Activated CD4-positive, alpha-beta T cell treated with anti-CD3 and anti-CD28 coated beads for 36 hours (primary cell): Measurements from ENCODE around the gene ASTN2. TPM values are rescaled to one million over a fixed set of nuclear protein-coding genes. Genes with fewer than 3 reads are reported as not detected.
"Not testable (repeated sequence)": the region's sequence is repeated elsewhere in the genome, so short reads cannot be mapped to it uniquely, and the experiment has no call there.

ENCODE experiments used
- ATAC-seq: fragments of 200-7000 bp; cut with Tn5 transposase; one replicate; pipeline ENCODE4 v1.10.0; 2021; ENCODE audit warnings: mild to moderate bottlenecking, moderate library complexity
- CTCF ChIA-PET: fragments of 350-600 bp; sonication (Branson Sonifier 250); formaldehyde crosslinking; loops from one replicate; lab custom pipeline; 2021; ENCODE audit warnings: antibody characterized with exemption; lab: Charles Lee
- POLR2A ChIA-PET: fragments of 350-600 bp; sonication (Branson Sonifier 250); formaldehyde crosslinking; loops from one replicate; lab custom pipeline; 2021; ENCODE audit warnings: antibody characterized with exemption, inconsistent platforms; lab: Charles Lee
- DNase-seq: peaks from one replicate; pipeline ENCODE4 v3.0.0-alpha.2; 2020
- H3K27ac Mint-ChIP-seq: one replicate; pipeline ENCODE4 v1.8.0; 2021; ENCODE audit warnings: mixed read lengths
- H3K27me3 Mint-ChIP-seq: one replicate; pipeline ENCODE4 v1.8.0; 2021; ENCODE audit warnings: mixed read lengths
- H3K36me3 Mint-ChIP-seq: one replicate; pipeline ENCODE4 v1.8.0; 2021; ENCODE audit warnings: low read depth, mixed read lengths
- H3K4me1 Mint-ChIP-seq: one replicate; pipeline ENCODE4 v1.8.0; 2021; ENCODE audit warnings: mixed read lengths
- H3K4me3 Mint-ChIP-seq: one replicate; pipeline ENCODE4 v1.8.0; 2021; ENCODE audit warnings: mild to moderate bottlenecking, moderate library complexity, mixed read lengths
- H3K9me3 Mint-ChIP-seq: one replicate; pipeline ENCODE4 v1.8.0; 2021; ENCODE audit warnings: low read depth, mixed read lengths
- intact Hi-C, 2 experiments: fragments of 100-400 bp; cut with DNase I in 1 of 2; cut with micrococcal nuclease in 1 of 2; formaldehyde crosslinking; loops; one replicate each; pipeline versions ENCODE4 v1.14.2 to v1.15.1; 2022 to 2024; cut with DNase I, micrococcal nuclease
- total RNA-seq, 2 experiments: library from RNA; stranded (reverse); gene quantifications; one replicate each; pipeline ENCODE4 v1.2.3, GENCODE V29; 2021

ASTN2 gene
- total RNA-seq, 2 experiments from 2014 or later: 3.0 to 4.2 TPM

DNA sequence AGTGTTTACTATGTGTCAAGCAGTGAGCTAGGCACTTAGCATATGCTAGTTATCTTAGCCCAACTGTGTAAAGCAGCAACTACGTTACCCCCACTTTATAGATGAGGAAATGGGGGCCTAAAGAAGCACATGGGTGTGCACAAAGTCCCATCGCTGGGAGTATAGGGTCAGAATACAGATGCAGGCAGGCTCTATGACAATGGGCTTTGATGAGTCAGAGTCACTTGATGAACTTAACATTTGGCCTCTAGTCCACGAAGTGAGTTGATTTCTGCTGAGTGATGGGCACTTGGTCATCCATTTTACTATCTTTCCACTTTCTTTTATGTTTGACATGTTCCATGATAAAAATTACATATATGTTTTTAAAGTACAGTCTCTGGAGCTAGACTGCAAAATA lies 523.4 kb downstream of the ASTN2 start:
- H3K9me3 Mint-ChIP-seq: no peaks in the 10 kb centered on the region
- no peaks in the 10 kb centered on the region for H3K36me3 Mint-ChIP-seq
- ATAC-seq: no peak
- no peak overlapping the region for H3K4me3 Mint-ChIP-seq
- H3K4me1 Mint-ChIP-seq: no peaks in the 10 kb centered on the region
- no peak overlapping the region for H3K27ac Mint-ChIP-seq
- CTCF ChIA-PET: no interaction called here
- H3K27me3 Mint-ChIP-seq: no peaks in the 10 kb centered on the region
- POLR2A ChIA-PET: no interaction called here
- no peak for DNase-seq
- intact Hi-C loops: no loop called here

DNA sequence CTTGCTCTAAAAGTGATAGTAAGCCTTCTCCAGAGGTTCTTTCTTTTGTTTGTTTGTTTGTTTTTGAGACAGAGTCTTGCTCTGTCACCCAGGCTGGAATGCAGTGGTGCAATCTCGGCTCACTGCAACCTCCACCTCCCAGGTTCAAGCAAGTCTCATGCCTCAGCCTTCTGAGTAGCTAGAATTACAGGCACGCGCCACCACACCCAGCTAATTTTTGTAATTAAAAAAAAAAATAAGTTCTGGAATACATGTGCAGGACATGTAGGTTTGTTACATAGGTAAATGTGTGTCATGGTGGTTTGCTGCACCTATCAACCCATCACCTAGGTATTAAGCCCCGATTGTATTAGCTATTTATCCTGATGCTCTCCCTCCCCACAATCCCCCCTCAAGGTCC lies 526.4 kb downstream of the ASTN2 start:
- CTCF ChIA-PET: interaction anchor here (0.9 kb wide), 1 partner anchor 10 kb away, joined by 3 read pairs; no protein-coding TSS in a partner anchor
- H3K36me3 Mint-ChIP-seq, H3K4me1 Mint-ChIP-seq, H3K9me3 Mint-ChIP-seq, DNase-seq, H3K27ac Mint-ChIP-seq, intact Hi-C loops, POLR2A ChIA-PET, H3K27me3 Mint-ChIP-seq, ATAC-seq, H3K4me3 Mint-ChIP-seq: not testable (repeated sequence)

DNA sequence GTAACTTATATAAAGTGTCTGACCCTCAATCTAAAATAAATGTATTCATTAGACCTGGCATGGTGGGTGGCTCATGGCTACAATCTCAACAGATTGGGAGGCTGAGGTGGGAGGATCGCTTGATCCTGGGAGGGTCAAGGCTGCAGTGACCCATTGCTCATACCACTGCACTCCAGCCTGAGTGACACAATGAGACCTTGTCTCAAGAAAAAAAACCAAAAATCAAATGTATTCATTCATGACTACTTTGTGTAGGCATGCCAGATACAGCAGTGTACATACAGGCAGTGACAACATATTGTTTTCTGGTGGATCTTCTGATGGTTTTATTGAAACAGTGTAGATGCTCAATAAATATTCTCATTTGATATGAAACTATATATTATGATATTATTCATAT lies 526.8 kb downstream of the ASTN2 start:
- POLR2A ChIA-PET: no interaction called here
- DNase-seq: no peak
- H3K36me3 Mint-ChIP-seq: no peaks in the 10 kb centered on the region

DNA sequence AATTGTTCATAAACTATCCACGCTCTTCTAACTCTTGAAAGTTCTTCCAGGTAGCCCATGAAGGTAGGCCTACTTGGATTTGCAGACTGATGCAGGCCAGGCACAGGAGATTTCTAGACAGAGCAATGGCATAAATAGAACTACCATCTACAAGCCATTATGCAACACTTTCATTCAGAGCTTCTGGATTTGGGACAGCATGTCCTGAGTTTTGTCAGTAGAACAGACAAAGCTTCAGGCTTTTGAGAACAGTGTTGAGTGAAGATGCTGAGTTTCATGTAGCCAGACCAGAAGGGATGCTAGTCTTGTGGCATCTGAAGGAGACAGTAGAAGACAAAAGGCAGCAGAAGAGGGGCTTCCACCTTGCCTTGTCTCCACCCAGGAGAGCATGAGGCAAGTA lies 531.2 kb downstream of the ASTN2 start:
- Mint-ChIP-seq H3K27ac (no peak overlapping the region), H3K27me3 (no peaks in the 10 kb centered on the region), H3K36me3 (no peaks in the 10 kb centered on the region), H3K9me3 (no peaks in the 10 kb centered on the region), H3K4me3 (no peak overlapping the region), H3K4me1 (no peaks in the 10 kb centered on the region)
- CTCF ChIA-PET: no interaction called here
- intact Hi-C loops: no loop called here
- no peak for DNase-seq
- POLR2A ChIA-PET: no interaction called here
- no peak for ATAC-seq

More for the DNA sequence above, 526.8 kb downstream of the ASTN2 start:
- H3K4me1 Mint-ChIP-seq: no peaks in the 10 kb centered on the region
- ATAC-seq: no peak
- H3K27me3 Mint-ChIP-seq: no peaks in the 10 kb centered on the region
- no peaks in the 10 kb centered on the region for H3K9me3 Mint-ChIP-seq
- CTCF ChIA-PET: interaction anchor here (0.9 kb wide), 1 partner anchor 9 kb away, joined by 3 read pairs; no protein-coding TSS in a partner anchor
- intact Hi-C loops: no loop called here
- no peak overlapping the region for H3K4me3 Mint-ChIP-seq
- H3K27ac Mint-ChIP-seq: no peak overlapping the region

DNA sequence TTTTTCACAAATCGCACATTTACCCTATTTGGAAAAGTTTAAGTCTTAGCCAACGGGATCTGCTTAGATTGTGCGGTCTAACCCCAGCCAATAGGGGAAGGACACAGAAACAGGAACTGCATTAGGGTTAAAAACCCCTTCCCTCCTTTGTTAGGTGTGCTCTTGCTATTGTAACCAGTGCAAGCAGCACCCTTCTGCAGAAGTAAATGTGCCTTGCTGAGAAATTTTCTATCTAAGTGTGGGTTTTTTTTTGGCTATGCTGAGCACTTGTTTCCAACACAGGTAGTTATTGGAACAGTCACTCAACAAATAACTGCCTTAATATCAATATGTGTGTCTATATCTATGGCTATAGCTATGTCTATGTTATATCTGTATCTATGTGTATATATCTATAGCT lies 537.8 kb downstream of the ASTN2 start:
- intact Hi-C loops: no loop called here
- no peaks in the 10 kb centered on the region for H3K4me1 Mint-ChIP-seq
- H3K9me3 Mint-ChIP-seq: peaks cover 20% of the 10 kb centered on the region
- CTCF ChIA-PET: no interaction called here
- H3K27ac Mint-ChIP-seq: no peak overlapping the region
- POLR2A ChIA-PET: no interaction called here
- ATAC-seq: no peak
- peaks cover 4% of the 10 kb centered on the region for H3K27me3 Mint-ChIP-seq
- no peak for DNase-seq
- no peaks in the 10 kb centered on the region for H3K36me3 Mint-ChIP-seq
- no peak overlapping the region for H3K4me3 Mint-ChIP-seq

DNA sequence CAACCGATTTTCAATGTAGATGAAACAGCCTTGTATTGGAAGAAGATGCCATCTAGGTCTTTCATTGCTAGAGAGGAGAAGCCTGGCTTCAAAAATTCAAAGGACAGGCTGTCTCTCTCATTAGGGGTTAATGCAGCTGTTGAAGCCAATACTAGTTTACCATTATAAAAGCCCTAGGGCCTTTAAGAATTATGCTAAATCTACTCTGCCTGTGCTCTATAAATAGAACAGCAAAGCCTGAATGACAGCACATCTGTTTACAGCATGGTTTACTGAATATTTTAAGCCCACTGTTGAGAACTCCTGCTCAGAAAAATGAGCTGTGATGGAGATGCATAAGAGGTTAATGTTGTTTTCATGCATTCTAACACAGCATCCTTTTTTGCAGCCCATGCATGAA lies 539.3 kb downstream of the ASTN2 start:
- CTCF ChIA-PET: no interaction called here
- Mint-ChIP-seq H3K27ac (no peak overlapping the region), H3K36me3 (no peaks in the 10 kb centered on the region), H3K9me3 (peaks cover 20% of the 10 kb centered on the region), H3K27me3 (peaks cover 4% of the 10 kb centered on the region), H3K4me1 (no peaks in the 10 kb centered on the region), H3K4me3 (no peak overlapping the region)
- intact Hi-C loops: no loop called here
- ATAC-seq: no peak
- POLR2A ChIA-PET: no interaction called here
- no peak for DNase-seq

DNA sequence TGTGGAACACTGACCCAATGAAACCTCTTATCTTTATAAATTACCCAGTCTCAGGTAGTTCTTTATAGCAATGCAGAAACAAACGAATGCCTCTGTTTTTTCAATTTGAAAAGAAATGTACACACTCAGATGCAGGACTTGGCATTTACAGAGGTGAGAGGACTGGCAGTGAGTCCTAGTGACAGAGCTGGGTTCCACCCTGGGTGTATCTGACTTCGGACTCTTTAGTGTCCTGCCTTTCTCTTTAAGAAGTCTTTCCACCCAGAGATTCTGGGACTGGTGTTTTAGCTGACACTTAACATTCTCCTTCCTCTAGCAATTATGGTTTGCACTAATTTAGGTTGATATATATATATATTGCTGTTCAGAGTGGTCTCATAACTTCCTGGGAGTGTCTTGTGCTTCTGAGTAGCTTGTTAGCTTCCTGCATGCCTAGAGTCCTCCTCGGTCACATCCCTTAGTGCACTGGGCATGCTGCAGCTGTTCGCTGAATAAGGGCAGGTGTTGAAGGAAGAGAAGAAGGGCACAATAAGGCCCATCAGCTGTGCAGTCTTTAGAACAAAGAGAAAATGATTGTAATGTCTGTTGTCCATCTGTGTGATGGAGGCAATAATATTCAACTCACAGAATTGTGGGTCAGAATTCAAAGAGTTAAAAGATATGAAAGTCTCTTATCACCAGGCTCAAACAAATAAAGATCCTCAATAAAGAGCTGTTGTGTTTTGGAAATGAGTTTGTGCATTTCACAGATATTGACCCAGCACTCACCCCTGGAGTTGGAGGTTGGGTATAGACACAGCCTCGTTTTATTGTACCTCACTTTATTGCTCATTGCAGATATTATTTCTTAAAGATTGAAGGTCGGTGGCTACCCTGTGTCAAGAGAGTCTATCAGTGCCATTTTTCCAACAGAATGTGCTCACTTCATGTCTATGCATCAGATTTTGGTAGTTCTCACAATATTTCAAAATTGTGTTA lies 540.6 kb downstream of the ASTN2 start:
- Mint-ChIP-seq H3K36me3 (no peaks in the 10 kb centered on the region), H3K9me3 (peaks cover 20% of the 10 kb centered on the region), H3K27ac (no peak overlapping the region), H3K27me3 (peaks cover 4% of the 10 kb centered on the region), H3K4me3 (no peak overlapping the region), H3K4me1 (no peaks in the 10 kb centered on the region)
- ATAC-seq: no peak
- ChIA-PET CTCF (no interaction called here), POLR2A (no interaction called here)
- intact Hi-C loops: no loop called here
- DNase-seq: no peak

DNA sequence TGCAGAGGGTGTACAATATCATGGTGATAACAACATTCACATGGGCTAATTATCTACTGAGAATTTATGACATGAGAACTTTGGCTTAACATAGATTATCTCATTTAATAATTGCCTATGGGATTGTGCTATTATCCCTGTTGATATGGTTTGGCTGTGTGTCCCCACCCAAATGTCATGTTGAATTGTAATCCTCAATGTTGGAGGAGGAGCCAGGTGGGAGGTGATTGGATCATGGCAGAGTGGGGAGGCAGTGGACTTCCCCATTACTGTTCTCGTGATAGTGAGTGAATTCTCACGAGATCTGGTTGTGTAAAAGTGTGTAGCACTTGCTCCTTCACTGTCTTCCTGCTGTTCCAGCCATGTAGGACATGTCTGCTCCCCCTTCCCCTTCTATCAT lies 541.4 kb downstream of the ASTN2 start:
- no peak for ATAC-seq
- Mint-ChIP-seq H3K9me3 (peaks cover 20% of the 10 kb centered on the region), H3K4me1 (no peaks in the 10 kb centered on the region), H3K36me3 (no peaks in the 10 kb centered on the region), H3K27ac (no peak overlapping the region), H3K4me3 (no peak overlapping the region), H3K27me3 (peaks cover 4% of the 10 kb centered on the region)
- intact Hi-C loops: no loop called here
- POLR2A ChIA-PET: no interaction called here
- CTCF ChIA-PET: interaction anchor here (2.6 kb wide), 1 partner anchor 13 kb away, joined by 7 read pairs; no protein-coding TSS in a partner anchor
- no peak for DNase-seq

DNA sequence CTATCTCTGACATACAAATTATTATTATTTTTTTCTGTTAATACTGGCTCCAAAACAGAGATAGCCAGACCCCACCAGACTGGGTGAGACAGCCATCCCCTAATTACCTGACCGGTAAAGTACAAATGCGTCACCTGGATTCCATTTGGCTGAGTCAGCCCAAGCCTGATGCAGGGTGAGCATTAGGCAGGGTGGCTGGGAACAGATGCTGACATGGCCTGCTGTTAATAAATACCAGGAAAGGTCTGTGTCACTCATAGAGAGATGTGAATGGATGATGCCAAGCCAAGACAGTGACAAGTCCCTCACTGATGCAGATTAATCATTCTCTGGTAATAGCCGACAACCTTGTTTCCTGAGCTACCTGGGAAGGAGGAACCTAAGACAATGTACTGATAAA lies 544.3 kb downstream of the ASTN2 start:
- no peaks in the 10 kb centered on the region for H3K36me3 Mint-ChIP-seq
- DNase-seq (no peak), ATAC-seq (no peak)
- ChIA-PET CTCF (interaction anchor here (0.8 kb wide), 1 partner anchor 618 kb away, joined by 5 read pairs; no protein-coding TSS in a partner anchor), POLR2A (no interaction called here)
- peaks cover 4% of the 10 kb centered on the region for H3K27me3 Mint-ChIP-seq
- H3K27ac Mint-ChIP-seq: no peak overlapping the region
- intact Hi-C loops: no loop called here
- H3K9me3 Mint-ChIP-seq: peaks cover 8% of the 10 kb centered on the region
- no peak overlapping the region for H3K4me3 Mint-ChIP-seq
- no peaks in the 10 kb centered on the region for H3K4me1 Mint-ChIP-seq

DNA sequence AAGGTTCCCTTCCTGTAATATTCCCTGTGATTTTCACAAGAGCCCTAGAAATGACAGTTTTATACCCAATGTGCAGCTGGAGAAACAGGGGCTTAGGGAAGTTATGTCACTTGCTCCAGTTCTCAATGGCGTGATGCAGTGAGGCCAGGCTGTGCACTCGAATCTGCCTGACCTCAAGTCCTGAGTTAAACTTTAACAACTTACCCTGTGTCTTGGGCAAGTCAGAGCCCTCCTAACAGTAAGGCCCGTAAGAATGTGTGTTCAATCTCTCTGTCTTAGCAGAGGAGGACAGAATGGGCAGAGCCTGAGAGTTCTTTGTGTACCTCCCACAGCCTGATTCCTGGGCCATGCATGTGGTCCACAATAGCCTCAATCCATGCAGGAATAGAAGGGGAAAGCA lies 546.7 kb downstream of the ASTN2 start:
- peaks cover 4% of the 10 kb centered on the region for H3K27me3 Mint-ChIP-seq
- H3K9me3 Mint-ChIP-seq: no peaks in the 10 kb centered on the region
- no peaks in the 10 kb centered on the region for H3K4me1 Mint-ChIP-seq
- no peaks in the 10 kb centered on the region for H3K36me3 Mint-ChIP-seq
- ATAC-seq (no peak), DNase-seq (no peak)
- CTCF ChIA-PET: no interaction called here
- POLR2A ChIA-PET: no interaction called here
- no peak overlapping the region for H3K4me3 Mint-ChIP-seq
- intact Hi-C loops: no loop called here
- H3K27ac Mint-ChIP-seq: no peak overlapping the region

DNA sequence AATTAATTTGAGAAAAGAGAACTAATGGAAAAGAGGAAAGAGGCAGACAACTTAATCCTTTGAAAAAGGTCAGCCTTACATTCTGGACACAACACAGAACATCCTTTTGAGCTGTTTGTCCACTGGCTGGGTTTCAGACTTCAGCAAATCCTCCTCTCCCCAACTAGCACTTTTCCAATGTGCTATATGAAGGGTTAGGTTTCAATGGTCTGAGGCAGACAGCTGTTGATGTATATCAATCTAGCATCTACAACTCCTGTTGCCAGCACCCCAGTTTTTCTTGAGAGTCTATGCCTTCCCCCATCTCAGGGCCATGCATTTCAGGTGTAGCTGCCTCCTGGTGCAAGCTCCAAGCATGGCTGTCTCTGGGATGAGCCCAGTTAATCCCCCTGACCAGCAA lies 553.5 kb downstream of the ASTN2 start:
- ATAC-seq (no peak), DNase-seq (no peak)
- no peaks in the 10 kb centered on the region for H3K4me1 Mint-ChIP-seq
- H3K36me3 Mint-ChIP-seq: no peaks in the 10 kb centered on the region
- intact Hi-C loops: loop anchor here in 1 of 2 experiments (2.0 kb wide), 1 partner anchor 1269 kb away; no protein-coding TSS in a partner anchor
- H3K9me3 Mint-ChIP-seq: no peaks in the 10 kb centered on the region
- ChIA-PET CTCF (interaction anchor here (0.9 to 2.3 kb wide), 5 partner anchors 11 to 1268 kb away, joined by 3 to 27 read pairs (median 5); no protein-coding TSS in a partner anchor), POLR2A (no interaction called here)
- peaks cover 3% of the 10 kb centered on the region for H3K27me3 Mint-ChIP-seq
- H3K4me3 Mint-ChIP-seq: no peak overlapping the region
- H3K27ac Mint-ChIP-seq: no peak overlapping the region
